ENCODE results near the gene PADI3.
A peak's percentile ranks its signal among the peaks of the same experiment; 100 is the strongest.

The PADI3 gene

GRCh38 chr1:17243274-17243673, 5.6 kb upstream of the PADI3 start:
- DNase-seq = no peak

DNA sequence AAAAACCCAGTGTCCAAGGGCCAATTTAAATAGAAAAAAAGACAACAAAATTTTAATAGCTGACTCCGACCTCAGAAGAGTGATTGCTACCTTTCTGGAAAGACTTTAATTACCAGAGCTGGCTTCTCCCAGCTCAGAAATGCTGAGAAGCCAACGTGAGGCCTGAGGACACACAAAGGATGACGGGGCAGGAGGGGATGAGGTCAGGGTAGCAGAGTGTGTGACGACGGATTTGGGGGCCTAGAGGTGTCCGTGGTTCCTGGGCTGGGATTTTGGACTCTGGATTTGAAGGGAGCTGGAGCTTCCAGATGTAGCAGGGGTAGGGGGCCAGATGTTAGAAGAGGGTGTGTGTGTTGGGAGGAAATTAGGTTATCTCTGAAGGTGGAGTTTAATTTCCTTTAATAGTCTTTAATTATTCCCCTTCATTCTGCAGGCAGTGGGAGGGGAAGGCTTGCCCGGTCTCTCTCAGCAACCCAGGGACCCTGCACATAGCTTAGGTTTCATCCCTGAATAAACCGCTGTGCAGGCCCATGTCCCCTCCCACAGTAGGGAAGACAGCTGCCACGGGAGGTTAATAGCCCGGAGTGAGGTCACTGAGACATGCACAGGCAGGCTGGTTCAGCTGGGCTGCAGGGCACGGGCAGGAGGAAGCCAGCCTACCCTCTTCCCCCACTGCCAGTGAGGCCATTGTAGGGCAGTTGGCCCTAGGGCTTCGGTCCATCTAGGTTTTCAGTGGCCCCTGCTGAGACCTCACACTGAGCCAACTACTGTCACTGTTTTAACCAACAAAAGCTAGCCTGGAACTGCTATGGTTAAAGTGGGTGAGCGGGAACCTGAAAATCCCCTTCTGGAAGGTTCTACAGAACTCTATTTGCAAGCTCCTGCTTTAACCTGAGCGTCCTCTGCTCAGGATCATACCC, 3.8 kb upstream of the PADI3 start:
- no peak for DNase-seq

- DNase-seq = no peak
These were observed 3.0 kb upstream of the PADI3 start for GRCh38 chr1:17245816-17246325.

DNA sequence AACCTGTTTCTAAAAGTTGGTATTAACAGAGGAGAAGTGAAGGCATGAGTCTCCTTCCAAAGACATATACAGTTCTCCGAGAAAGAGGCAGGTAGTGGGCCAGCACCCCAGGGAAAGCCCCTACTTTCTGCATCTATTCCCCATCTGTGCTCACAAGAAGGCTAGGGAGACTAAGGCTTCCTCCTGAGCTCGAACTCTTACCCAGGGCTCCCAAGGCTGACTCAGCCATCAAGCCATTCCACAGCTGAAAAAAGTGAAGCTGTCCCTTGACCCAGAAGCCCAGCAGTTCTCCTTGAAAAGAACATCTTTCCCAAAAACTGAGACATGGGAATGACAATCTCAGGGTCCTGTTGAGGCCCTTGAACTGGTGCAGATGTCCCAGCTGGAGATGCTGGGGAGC, 1.9 kb upstream of the PADI3 start:
- DNase-seq = no peak

GRCh38 chr1:17250601-17251000, 1.7 kb downstream of the PADI3 start:
- peak; percentile 79 for DNase-seq

DNA sequence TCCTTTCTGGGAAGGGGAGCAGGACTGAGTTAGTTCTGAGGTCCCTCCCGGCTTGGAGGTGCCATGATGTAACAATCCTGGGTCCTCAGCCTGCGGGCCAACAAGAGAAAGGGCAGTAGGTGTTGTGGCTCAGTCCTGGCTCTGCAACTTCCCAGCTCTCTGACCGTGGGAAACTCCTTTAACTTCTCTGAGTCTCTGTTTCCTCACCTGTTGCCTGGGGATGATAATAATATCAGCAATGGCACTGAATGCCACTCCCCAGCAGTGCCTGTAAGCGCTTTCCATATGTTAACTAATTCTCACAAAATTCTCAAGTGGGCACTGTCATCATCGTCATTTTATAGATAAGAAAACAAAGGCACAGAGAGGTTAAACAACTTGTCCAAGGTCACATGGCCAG, 2.3 kb downstream of the PADI3 start:
- DNase-seq = no peak

GRCh38 chr1:17251701-17252376, 2.9 kb downstream of the PADI3 start:
- no peak for DNase-seq

GRCh38 chr1:17255336-17255735, 6.4 kb downstream of the PADI3 start:
- DNase-seq = no peak

DNA sequence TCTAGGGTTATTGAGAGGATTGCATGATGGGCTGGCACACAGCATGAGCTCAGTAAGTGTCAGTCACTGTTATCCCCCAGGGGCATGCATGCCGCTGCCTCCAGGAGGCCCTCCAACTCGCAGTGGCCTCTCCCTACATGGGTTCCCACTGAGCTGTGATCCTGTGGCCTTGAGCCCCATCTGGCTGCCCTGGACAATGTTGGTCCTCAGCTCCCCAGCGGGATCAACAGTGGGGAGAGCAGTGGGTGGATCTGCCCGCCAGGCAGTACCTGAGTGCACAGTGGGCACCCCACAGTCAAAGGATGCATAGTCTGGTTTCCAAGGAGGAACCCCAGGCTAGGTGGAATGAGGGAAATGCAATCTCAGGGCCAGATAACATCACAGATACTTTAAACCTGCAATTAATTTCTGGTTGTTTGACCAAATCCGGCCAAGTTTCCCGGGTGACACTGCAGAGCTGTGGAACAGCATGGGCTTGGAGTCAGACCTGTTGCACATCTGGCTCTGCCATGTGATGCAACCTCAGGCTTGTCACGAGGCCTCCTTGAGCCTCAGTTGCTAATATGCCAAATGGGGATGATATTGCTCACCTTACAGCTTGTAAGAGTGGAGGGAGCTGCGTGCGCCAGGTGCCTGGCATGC, 9.3 kb downstream of the PADI3 start:
- DNase-seq = no peak

- DNase-seq = no peak
These were observed 9.8 kb downstream of the PADI3 start for GRCh38 chr1:17258758-17259130.

- DNase-seq = no peak
These were observed 10.5 kb downstream of the PADI3 start for GRCh38 chr1:17259233-17259873.

DNA sequence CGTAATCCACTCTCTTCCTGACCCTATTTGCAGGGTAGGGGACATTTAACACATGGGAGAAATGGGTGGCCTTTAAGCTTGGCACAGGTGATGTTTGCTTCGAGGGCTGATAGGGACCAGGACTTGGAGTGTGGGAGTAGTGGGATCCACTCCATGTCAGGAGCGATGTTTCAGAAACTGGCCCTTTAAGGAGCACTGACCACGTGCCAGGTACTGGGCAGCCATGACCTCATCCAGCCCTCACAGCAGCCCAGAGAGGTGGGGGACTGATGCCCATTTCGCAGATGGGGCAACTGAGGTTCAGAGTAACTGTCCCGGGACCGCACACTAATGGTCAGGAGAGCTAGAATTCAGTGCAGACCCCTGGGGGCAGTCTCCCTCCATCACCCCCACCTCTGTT, 11.4 kb downstream of the PADI3 start:
- DNase-seq = no peak

DNA sequence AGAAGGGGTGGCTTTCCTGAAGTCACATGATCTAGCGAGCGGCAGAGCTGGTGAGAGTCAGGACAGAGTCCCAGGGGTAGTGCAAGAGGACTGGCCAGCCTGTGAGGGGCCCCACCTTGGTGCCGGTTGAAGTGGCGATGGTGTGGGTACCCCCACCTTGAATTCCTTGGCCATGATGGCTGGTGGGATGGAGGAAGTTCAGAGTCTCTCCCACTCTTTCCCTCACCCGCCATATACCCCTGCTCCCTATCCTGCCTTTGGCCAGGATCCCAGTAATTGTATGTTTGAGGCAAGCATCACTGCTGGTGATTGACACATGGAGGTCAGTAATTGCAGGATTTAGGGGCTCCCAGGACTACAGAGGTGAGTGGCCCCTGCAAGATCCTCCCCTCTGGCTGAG, 11.8 kb downstream of the PADI3 start:
- DNase-seq = no peak

- DNase-seq = no peak
These were observed 15.0 kb downstream of the PADI3 start for GRCh38 chr1:17263936-17264335.

- DNase-seq = no peak
These were observed 15.6 kb downstream of the PADI3 start for GRCh38 chr1:17264470-17264869.

DNA sequence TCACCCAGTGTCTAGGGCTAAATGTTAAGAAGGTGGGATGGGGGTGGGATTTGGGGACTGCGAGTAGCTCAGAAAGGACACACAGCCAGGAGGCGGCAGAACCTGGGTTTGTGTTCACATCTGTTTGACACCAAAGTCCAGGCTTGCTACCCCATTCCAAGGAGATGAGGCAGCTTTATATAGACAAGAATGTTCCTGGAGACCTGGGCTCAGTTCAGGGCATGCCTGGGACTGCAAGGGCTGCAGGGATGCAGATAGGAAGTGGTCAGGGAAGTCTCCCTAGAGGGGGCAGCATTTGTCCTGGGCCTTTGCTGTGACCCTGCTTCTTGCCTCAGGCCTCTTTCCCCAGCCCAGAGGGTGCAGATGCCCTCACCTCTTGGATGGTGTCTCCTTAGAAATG, 16.3 kb downstream of the PADI3 start:
- DNase-seq = no peak

DNA sequence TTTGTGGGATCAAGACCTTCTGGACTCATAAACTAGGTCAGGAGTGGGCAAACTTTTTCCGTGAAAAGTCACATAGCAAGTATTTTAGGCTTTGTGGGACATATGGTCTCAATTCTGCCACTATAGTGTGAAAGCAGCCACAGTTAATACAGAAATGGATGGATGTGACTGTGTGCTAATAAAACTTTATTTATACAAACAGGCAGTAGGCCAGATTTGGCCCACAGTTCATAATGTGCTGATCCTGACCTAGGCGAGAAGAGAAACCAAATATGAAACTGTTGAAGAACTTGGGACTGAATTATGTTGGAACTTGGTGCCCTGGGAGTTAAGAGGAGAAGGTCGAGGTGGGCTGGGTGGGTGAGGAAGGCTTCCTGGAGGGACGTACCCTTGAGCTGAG, 17.1 kb downstream of the PADI3 start:
- DNase-seq = no peak

DNA sequence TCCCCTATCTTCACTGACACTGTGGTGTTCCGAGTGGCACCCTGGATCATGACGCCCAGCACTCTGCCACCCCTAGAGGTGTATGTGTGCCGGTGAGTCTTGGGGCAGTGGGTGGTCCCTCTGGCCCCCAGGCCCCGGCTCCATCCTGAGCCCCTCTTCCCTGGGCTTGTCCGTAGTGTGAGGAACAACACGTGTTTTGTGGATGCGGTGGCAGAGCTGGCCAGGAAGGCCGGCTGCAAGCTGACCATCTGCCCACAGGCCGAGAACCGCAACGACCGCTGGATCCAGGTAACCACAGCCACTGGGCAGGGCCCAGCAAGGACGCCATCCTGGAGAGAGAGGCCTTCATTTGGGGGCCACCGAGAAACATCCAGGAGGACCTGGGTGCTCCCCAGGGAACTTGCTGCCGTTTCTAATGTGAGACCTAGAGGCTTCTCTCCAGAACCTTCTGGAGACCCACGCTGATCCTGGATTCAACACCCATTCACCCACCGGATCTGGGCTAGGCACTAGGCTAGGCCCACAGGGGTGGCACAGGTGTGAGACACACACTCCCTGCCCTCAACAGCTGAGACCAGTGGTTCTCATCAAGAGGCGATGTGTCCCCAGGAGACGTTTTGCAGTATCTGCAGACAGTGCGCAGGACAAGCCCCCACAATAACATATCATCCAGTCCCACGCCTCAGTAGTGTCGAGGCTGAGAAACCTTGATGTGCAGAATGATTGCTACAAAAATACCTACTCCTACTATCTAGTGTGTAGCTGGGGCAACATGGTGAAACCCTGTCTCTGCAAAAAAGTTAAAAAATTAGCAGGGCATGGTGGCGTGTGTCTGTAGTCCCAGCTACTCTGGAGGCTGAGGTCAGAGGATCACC, 22.2 kb downstream of the PADI3 start:
- DNase-seq = no peak

DNA sequence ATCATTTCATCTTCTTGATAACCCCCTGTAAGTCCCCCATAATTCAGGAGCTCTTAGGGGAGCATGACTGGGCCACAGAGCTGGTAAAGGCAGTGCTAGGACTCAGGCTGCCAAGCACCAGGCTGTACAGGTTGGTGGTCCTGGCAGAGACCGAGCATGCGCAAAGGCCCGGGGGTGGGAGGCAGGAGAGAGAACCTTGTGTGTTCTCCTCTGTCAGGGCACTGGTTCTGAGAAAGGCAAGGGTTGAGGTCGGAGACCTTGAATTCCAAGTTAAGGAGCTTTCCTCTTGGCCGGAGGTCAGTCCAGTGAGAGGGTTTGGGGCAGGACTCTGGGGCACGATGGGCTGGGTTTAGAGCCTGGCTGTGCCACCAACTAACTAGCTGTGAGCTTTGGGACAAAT, 23.2 kb downstream of the PADI3 start:
- DNase-seq = no peak

DNA sequence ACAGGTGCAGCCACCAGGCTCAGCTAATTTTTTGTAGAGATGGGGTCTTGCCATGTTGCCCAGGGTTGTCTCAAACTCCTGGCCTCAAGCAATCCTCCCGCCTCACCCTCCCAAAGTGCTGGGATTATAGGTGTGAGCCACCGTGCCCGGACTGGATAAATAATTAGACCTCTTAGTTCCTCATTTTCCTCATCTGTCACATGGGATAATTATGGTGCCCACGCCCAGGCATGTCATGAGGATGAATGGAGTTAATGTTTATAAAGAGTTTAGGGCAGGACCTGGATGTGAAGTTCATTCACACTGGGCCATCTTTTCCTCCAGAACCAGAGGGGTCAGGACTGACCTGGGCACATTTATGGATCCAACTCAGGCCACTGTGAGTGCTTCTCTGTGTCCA, 23.7 kb downstream of the PADI3 start:
- no peak for DNase-seq

- no peak for DNase-seq
These were observed 24.2 kb downstream of the PADI3 start for GRCh38 chr1:17273096-17273495.

Data from KG1 (cell line).